K562 (cell line): Measurements from ENCODE around the gene STX11. TPM values are rescaled to one million over a fixed set of nuclear protein-coding genes. Genes with fewer than 3 reads are reported as not detected.

Source experiments
- ARID3A ChIP-seq: IDR thresholded peaks from 2 replicates; pipeline ENCODE4 v1.6.1; 2012; ENCODE audit warnings: low read depth, low read length, improper control_type of control experiment, borderline replicate concordance
- CHD4 ChIP-seq: fragments of 200-600 bp; sonication (generic); IDR thresholded peaks from 3 replicates; pipeline ENCODE4 v1.6.1; 2012; ENCODE audit warnings: low read depth, mild to moderate bottlenecking, mixed read lengths, low read length, inconsistent platforms; ENCODE audit not compliant: insufficient read depth, insufficient replicate concordance, poor library complexity, severe bottlenecking
- CSDE1 ChIP-seq, 2 experiments: fragments of 450-650 bp; IDR thresholded peaks; 2 replicates each; pipeline ENCODE4 v1.6.1; 2016; ENCODE audit warnings: mild to moderate bottlenecking in 1 of 2
- CTBP1 ChIP-seq: fragments of 450-650 bp; IDR thresholded peaks from 2 replicates; pipeline ENCODE4 v1.6.1; 2016; ENCODE audit warnings: borderline replicate concordance
- ETS2 ChIP-seq: IDR thresholded peaks from 2 replicates; pipeline ENCODE4 v1.6.1; 2016; ENCODE audit warnings: borderline replicate concordance, missing genetic modification characterization, mild to moderate bottlenecking, moderate library complexity, missing compliant biosample characterization; ENCODE audit not compliant: poor library complexity, severe bottlenecking
- HNRNPH1 ChIP-seq: fragments of 200-400 bp; formaldehyde crosslinking; optimal IDR thresholded peaks from 2 replicates; pipeline ENCODE3; 2017; ENCODE audit warnings: low read depth, mild to moderate bottlenecking, low read length, moderate library complexity
- HNRNPK ChIP-seq: fragments of 200-400 bp; formaldehyde crosslinking; IDR thresholded peaks from one replicate; pipeline ENCODE4 v1.6.1; 2018; ENCODE audit warnings: mild to moderate bottlenecking, low read depth, low read length; ENCODE audit not compliant: poor library complexity, severe bottlenecking
- MAFF ChIP-seq: IDR thresholded peaks from 2 replicates; pipeline ENCODE4 v1.6.1; 2012; ENCODE audit warnings: low read length, improper control_type of control experiment
- MTF1 ChIP-seq: fragments of 250-450 bp; sonication (Bioruptor Pico); IDR thresholded peaks from 2 replicates; pipeline ENCODE4 v1.9.0; 2021; ENCODE audit warnings: moderate library complexity, mild to moderate bottlenecking, inconsistent platforms, borderline replicate concordance
- PTBP1 ChIP-seq: fragments of 200-400 bp; formaldehyde crosslinking; IDR thresholded peaks from 2 replicates; pipeline ENCODE4 v1.6.1; 2017; ENCODE audit warnings: low read depth, low read length
- TGIF2 ChIP-seq: sonication (generic); formaldehyde crosslinking; IDR thresholded peaks from 2 replicates; pipeline ENCODE4 v1.8.1; 2022; ENCODE audit warnings: mild to moderate bottlenecking, missing genetic modification reagents, moderate library complexity
- TSHZ1 ChIP-seq: fragments of 250-450 bp; sonication (Bioruptor Pico); IDR thresholded peaks from 2 replicates; pipeline ENCODE4 v1.4.0; 2020; ENCODE audit warnings: mild to moderate bottlenecking, moderate library complexity
- ZBTB34 ChIP-seq: fragments of 250-450 bp; sonication (Bioruptor Pico); IDR thresholded peaks from 2 replicates; pipeline ENCODE4 v1.8.0; 2021; ENCODE audit warnings: mild to moderate bottlenecking, moderate library complexity
- ZNF316 ChIP-seq: fragments of 450-650 bp; IDR thresholded peaks from 2 replicates; pipeline ENCODE4 v1.6.1; 2016
- ZNF586 ChIP-seq: fragments of 450-650 bp; formaldehyde crosslinking; conservative IDR thresholded peaks from 2 replicates; pipeline ENCODE4 v1.4.0; 2020; ENCODE audit warnings: mild to moderate bottlenecking, moderate library complexity
- polyA plus RNA-seq, 8 experiments: library from polyadenylated mRNA; depleted of rRNA in 4 of 8; stranded (reverse) in 5 of 8; unstranded in 3 of 8; fragments of >200 nt; fragmentation: Nextera tagmentation in 2 of 8; fragmentation: Illumina TruSeq in 1 of 8; extraction: Ambion mirVana in 2 of 8; extraction: Trizol in 1 of 8; gene quantifications; 2 replicates each; pipeline versions ENCODE4 v1.2.1 to v1.2.3, GENCODE V29; 2011 to 2014; ENCODE audit warnings: inconsistent platforms in 1 of 8, missing spikeins in 1 of 8
- total RNA-seq, 7 experiments: library from RNA; depleted of rRNA in 6 of 7; stranded (reverse); fragments of >200 nt in 6 of 7; fragmentation: Illumina TruSeq in 2 of 7; extraction: Trizol in 2 of 7; gene quantifications; 2 replicates each; pipeline versions ENCODE4 v1.2.1 to v1.2.3, GENCODE V29; 2011 to 2021; ENCODE audit warnings: low replicate concordance in 1 of 7
- TF ChIP-seq, protein P1 (sequence below): fragments of 450-650 bp; IDR thresholded peaks from 2 replicates; pipeline ENCODE4 v1.6.1; 2016; ENCODE audit warnings: missing biosample characterization, missing genetic modification characterization
- TF ChIP-seq, protein P2 (sequence below): fragments of 250-450 bp; sonication (Bioruptor Pico); IDR thresholded peaks from 2 replicates; pipeline ENCODE4 v1.5.1; 2021; ENCODE audit warnings: mild to moderate bottlenecking
- TF ChIP-seq, protein P3 (sequence below): fragments of 450-650 bp; formaldehyde crosslinking; IDR thresholded peaks from 2 replicates; pipeline ENCODE4 v1.4.0; 2022; ENCODE audit warnings: missing genetic modification characterization

STX11 gene
- total and polyA plus RNA-seq, 9 of the 15 experiments (the other 6 are each of a cell fraction or from before 2014, with no cell fraction given): 0.06 to 0.73 (median 0.40) TPM

- no peak for TF ChIP-seq TSHZ1 (CRISPR knock-in tag)
- no peak for TF ChIP-seq CTBP1
- TF ChIP-seq ETS2 (tag): no peak
- no peak for TF ChIP-seq HNRNPH1
- TF ChIP-seq ZNF586 (CRISPR knock-in tag): no peak
- no peak for TF ChIP-seq HNRNPK
- TF ChIP-seq PTBP1: no peak
- TF ChIP-seq TGIF2: no peak
- TF ChIP-seq MAFF: peak; percentile 30; the same call in 1 of the 2 replicates
- TF ChIP-seq CHD4: no peak
- TF ChIP-seq, protein P1, sequence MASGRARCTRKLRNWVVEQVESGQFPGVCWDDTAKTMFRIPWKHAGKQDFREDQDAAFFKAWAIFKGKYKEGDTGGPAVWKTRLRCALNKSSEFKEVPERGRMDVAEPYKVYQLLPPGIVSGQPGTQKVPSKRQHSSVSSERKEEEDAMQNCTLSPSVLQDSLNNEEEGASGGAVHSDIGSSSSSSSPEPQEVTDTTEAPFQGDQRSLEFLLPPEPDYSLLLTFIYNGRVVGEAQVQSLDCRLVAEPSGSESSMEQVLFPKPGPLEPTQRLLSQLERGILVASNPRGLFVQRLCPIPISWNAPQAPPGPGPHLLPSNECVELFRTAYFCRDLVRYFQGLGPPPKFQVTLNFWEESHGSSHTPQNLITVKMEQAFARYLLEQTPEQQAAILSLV: no peak
- TF ChIP-seq ZBTB34 (CRISPR knock-in tag): no peak
- TF ChIP-seq CSDE1 (IDR thresholded peaks at IDR 0.05): no peak
- TF ChIP-seq, protein P2, sequence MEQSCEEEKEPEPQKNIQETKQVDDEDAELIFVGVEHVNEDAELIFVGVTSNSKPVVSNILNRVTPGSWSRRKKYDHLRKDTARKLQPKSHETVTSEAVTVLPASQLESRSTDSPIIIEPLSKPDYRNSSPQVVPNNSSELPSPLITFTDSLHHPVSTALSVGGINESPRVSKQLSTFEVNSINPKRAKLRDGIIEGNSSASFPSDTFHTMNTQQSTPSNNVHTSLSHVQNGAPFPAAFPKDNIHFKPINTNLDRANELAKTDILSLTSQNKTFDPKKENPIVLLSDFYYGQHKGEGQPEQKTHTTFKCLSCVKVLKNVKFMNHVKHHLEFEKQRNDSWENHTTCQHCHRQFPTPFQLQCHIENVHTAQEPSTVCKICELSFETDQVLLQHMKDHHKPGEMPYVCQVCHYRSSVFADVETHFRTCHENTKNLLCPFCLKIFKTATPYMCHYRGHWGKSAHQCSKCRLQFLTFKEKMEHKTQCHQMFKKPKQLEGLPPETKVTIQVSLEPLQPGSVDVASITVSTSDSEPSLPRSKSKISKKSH (CRISPR knock-in tag): no peak
- TF ChIP-seq MTF1: no peak
- TF ChIP-seq ARID3A: no peak
- TF ChIP-seq, protein P3, sequence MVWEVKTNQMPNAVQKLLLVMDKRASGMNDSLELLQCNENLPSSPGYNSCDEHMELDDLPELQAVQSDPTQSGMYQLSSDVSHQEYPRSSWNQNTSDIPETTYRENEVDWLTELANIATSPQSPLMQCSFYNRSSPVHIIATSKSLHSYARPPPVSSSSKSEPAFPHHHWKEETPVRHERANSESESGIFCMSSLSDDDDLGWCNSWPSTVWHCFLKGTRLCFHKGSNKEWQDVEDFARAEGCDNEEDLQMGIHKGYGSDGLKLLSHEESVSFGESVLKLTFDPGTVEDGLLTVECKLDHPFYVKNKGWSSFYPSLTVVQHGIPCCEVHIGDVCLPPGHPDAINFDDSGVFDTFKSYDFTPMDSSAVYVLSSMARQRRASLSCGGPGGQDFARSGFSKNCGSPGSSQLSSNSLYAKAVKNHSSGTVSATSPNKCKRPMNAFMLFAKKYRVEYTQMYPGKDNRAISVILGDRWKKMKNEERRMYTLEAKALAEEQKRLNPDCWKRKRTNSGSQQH (CRISPR knock-in tag): no peak
- peak; percentile 79 for TF ChIP-seq ZNF316
Observed at GRCh38 chr6:144138542-144138941, 11.8 kb upstream of the STX11 start (continued).
